ENCODE results near the gene TMEM45B. TPM values are rescaled to one million over a fixed set of nuclear protein-coding genes. Genes with fewer than 3 reads are reported as not detected.
"Not testable (repeated sequence)": the region's sequence is repeated elsewhere in the genome, so short reads cannot be mapped to it uniquely, and the experiment has no call there.

The TMEM45B gene
- total RNA-seq, 1 donor from 2014 or later = 0.35 TPM

- DNase-seq (ENCODE audit: extremely low read depth, low read depth, low spot score) = no peak
These were observed 33.9 kb downstream of the TMEM45B start for GRCh38 chr11:129849447-129850130.

DNA sequence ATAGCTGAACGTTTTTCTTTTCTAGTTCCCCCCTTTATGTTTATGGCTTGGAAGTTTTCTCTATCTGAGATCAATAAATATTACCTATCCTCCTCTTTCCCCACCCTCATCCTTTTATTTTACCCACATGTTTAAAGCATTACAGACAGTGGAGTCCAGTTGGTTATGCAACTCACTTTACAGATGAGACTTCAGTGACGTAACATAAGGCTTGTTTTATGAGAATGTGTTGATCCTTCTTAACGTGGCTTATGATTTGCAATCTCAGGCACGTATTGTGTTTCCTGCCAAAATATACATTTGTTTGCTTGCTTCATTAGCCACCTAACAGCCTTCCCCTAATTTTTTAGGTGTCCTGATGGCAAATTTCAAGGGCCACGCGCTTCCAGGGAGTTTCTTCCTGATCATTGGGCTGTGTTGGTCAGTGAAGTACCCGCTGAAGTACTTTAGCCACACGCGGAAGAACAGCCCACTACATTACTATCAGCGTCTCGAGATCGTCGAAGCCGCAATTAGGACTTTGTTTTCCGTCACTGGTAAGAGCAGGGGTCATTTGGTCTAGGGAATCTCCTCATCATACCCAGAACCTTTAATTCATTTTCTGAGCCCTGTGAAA is 36.6 kb downstream of the TMEM45B start:
- no peak for DNase-seq (ENCODE audit: extremely low read depth, low read depth, low spot score)

- DNase-seq (ENCODE audit: extremely low read depth, low read depth, low spot score) = no peak
These were observed 38.0 kb downstream of the TMEM45B start for GRCh38 chr11:129853518-129854231.

GRCh38 chr11:129854232-129854805 is 38.7 kb downstream of the TMEM45B start:
- DNase-seq (ENCODE audit: extremely low read depth, low read depth, low spot score) = no peak

GRCh38 chr11:129855086-129855485 is 39.4 kb downstream of the TMEM45B start:
- no peak for DNase-seq (ENCODE audit: extremely low read depth, low read depth, low spot score)

GRCh38 chr11:129856036-129856435 is 40.4 kb downstream of the TMEM45B start:
- no peak for DNase-seq (ENCODE audit: extremely low read depth, low read depth, low spot score)

GRCh38 chr11:129861702-129862522 is 46.3 kb downstream of the TMEM45B start:
- peak; percentile 78 for DNase-seq (ENCODE audit: extremely low read depth, low read depth, low spot score)

- DNase-seq (ENCODE audit: extremely low read depth, low read depth, low spot score) = no peak
These were observed 49.2 kb downstream of the TMEM45B start for GRCh38 chr11:129864811-129865210.

- no peak for DNase-seq (ENCODE audit: extremely low read depth, low read depth, low spot score)
These were observed 50.1 kb downstream of the TMEM45B start for GRCh38 chr11:129865701-129866100.

GRCh38 chr11:129866311-129866710 is 50.7 kb downstream of the TMEM45B start:
- no peak for DNase-seq (ENCODE audit: extremely low read depth, low read depth, low spot score)

DNA sequence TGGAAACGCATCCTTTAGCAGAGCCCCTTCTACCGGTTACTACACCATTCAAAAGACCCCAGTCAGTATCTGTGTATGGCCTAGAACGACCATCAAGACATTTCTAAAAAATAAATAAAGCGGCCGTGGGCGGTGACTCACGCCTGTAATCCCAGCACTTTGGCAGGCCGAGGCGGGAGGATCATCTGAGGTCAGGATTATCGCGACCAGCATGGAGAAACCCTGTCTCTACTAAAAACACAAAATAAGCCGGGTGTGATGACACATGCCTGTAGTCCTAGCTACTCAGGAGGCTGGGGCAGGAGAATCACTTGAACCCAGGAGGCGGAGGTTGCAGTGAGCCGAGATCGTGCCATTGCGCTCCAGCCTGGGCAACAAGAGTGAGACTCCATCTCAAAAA is 53.0 kb downstream of the TMEM45B start:
- not testable (repeated sequence) for DNase-seq (ENCODE audit: extremely low read depth, low read depth, low spot score)

DNA sequence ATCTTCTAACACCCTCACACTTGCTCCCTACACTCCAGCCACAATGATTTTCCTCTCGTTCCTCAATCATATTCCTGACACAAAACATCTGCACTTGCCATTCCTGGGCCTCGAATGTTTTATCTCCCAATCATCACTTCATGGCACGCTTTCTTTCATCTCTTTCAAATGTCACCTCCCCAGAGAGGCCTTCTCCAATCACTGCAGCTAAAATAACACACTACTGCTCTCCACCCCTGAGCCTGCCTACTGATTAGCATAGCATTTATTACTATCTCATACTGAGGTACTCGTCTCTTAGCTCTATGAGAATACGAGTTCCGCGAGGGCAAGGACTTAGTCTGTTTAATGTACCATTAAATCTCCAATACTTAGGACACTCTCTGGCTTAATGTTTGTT is 56.3 kb downstream of the TMEM45B start:
- no peak for DNase-seq (ENCODE audit: extremely low read depth, low read depth, low spot score)

- no peak for DNase-seq (ENCODE audit: extremely low read depth, low read depth, low spot score)
These were observed 64.7 kb downstream of the TMEM45B start for GRCh38 chr11:129880311-129880710.

DNA sequence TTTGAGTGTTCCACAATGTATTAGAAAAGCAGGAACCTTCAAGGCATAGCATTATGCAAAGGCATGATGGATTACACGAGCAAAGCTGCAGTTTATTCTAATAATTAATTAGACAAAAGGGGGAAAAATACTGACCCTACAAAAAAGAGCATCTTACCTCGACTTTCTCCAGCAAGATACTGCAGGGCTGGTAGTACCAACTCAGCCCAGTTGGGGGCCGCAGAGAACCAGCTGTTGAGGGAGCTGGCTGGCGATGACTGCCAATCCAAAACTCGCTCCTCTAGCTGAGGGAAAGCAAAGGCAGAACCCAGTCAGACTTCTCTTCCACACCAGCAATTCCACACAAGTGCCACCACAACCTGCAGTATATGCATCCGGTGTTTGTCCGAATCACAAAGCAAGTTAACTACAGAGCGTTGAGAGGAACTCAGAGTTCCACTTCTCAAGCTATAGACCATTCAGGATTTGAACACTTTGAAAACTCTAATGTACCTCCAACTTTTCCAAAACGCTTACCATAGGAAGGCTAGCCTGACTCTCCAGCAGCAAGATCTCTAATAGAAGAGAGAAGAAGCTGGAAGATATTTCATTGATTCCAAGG is 66.0 kb downstream of the TMEM45B start:
- no peak for DNase-seq (ENCODE audit: extremely low read depth, low read depth, low spot score)

DNA sequence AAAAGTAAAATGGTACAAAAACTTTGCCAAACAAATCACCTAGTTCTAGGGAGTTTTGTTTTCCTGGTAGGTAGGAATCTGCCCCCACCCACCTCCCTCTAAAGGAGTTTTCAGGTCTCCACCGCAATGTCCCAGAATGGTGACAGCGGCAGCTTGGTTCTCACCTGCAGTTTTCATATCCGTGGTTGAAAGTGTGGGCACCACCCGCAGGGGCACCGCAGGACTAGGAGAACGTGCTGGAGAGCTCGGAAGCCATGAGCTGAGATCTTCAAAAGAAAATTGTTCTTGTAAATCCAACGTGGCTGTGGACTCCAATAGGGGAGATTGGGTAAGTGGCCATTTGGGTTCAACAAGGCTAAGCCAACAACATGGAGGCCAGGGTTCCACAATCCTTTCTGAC is 68.9 kb downstream of the TMEM45B start:
- no peak for DNase-seq (ENCODE audit: extremely low read depth, low read depth, low spot score)

DNA sequence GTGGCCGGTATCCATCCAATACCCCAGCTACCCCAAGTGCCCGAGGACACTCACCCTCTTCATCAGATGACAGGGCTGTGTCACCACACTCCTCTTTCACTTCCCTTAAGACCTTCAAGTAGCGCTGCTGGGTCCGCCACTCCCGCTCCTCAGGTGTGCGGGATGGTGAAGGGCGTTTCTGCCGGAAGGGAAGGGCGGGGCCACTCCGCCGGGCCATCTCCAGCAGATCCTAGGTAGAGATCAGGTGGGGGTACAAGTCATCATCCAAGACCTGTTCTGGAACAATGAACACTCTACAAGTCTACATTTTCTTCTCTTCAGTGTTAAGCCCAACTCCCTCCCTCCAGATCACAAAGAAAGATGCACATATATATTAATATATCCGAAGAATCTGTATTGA is 69.7 kb downstream of the TMEM45B start:
- DNase-seq (ENCODE audit: extremely low read depth, low read depth, low spot score) = no peak

DNA sequence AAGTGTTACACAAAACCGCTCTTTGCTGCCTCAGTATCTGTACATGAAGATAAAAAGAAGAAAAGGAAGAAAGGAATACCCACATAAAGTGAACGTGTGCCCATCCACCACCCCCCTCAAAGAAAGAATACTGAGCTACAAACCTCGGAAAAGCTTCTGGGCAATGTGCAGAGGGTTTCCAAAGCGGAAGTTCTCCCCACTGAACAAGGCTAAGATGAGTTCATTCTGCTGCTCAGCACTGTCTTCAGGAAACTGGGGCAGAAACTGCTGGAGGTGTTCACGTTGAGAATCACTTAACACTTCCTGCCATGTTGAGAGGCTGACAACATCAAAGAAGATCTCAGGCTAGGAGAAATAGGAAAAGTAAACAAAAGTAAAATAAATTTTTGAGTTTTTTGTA is 72.8 kb downstream of the TMEM45B start:
- no peak for DNase-seq (ENCODE audit: extremely low read depth, low read depth, low spot score)

- no peak for DNase-seq (ENCODE audit: extremely low read depth, low read depth, low spot score)
These were observed 78.9 kb downstream of the TMEM45B start for GRCh38 chr11:129894278-129895125.
